ENCODE measurements around the gene FBXO17.

The FBXO17 gene

DNA sequence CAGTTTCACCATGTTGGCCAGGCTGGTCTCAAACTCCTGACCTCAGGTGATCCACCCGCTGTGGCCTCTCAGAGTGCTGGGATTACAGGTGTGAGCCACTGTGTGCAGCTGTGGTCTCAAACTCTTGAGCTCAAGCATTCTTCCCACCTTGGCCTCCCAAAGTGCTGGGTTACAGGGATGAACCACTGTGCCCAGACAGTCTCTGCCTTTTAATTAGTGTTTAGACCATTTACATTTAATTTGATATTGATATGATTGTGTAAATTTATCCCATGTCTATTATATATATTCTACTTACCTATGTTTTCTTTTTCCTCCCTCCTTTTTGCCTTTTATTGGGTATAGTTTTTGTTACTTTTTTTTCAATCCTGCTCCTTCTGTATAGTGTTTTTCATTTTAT is 73.9 kb downstream of the FBXO17 start:
- no peak overlapping the region for H3K27ac ChIP-seq (ENCODE audit: low read length)
- H3K4me3 ChIP-seq (ENCODE audit: low read depth in 1 of 2, low read length in 2 of 2): peak overlapping the region in 1 of 2 experiments; percentile 61; a peak in 1 of 4 replicates
- no peak for TF ChIP-seq EZH2 (IDR thresholded peaks at IDR 0.05; ENCODE audit: borderline replicate concordance, low read depth, low read length, severe bottlenecking)
- no peak for TF ChIP-seq CTCF (IDR thresholded peaks at IDR 0.05; ENCODE audit: borderline replicate concordance, extremely low read depth, low read length, poor library complexity, severe bottlenecking)

DNA sequence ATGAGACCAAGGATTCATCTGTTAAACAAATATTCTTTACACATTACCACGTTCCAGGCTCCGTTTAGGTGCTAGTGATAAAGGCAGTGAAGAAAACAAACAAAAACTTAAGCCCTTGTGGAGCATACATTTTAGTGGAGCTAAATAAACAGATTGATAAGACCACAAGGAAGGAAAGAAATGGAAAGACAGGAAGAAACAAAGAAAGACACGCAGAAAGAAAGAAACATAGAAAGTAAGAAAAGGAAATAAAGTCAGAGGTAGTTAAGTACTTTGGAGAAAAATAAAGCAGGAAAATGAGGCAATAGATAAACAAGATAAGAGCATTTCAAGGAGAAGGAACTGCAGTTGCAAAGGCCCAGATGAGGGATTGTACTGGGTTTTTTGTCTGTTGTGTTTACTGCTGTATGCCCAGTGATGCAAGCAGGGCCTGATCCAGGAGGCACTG is 74.8 kb downstream of the FBXO17 start:
- ATAC-seq (ENCODE audit: insufficient read depth, low read depth) (no peak), DNase-seq (no peak)
- H3K27ac ChIP-seq (ENCODE audit: low read length): peak overlapping the region; percentile 75
- peak overlapping the region; percentile 45 for H2AFZ ChIP-seq (ENCODE audit: low read depth, low read length)
- peaks cover 51% of the 10 kb centered on the region for H3K79me2 ChIP-seq (ENCODE audit: insufficient read depth, low read length)
- H3K9me3 ChIP-seq (ENCODE audit: insufficient read depth, low read length, severe bottlenecking): peaks cover 3% of the 10 kb centered on the region
- H3K9ac ChIP-seq (ENCODE audit: low read depth, low read length): peak overlapping the region; percentile 63
- H3K4me1 ChIP-seq (ENCODE audit: insufficient read depth, low read length): peaks cover 34% of the 10 kb centered on the region
- H3K36me3 ChIP-seq (ENCODE audit: insufficient read depth, low read length): peaks cover 20% of the 10 kb centered on the region
- TF ChIP-seq CTCF (IDR thresholded peaks at IDR 0.05; ENCODE audit: borderline replicate concordance, extremely low read depth, low read length, poor library complexity, severe bottlenecking) (no peak), EZH2 (IDR thresholded peaks at IDR 0.05; ENCODE audit: borderline replicate concordance, low read depth, low read length, severe bottlenecking) (no peak)
- no peaks in the 10 kb centered on the region for H3K27me3 ChIP-seq (ENCODE audit: insufficient read depth, low read length, poor library complexity)
- H3K4me3 ChIP-seq (ENCODE audit: low read depth in 1 of 2, low read length in 2 of 2): peak overlapping the region; percentile 61 to 76
- peak overlapping the region; percentile 93 for H3K4me2 ChIP-seq (ENCODE audit: insufficient read depth, low read length)
- H4K20me1 ChIP-seq (ENCODE audit: insufficient read depth, low read length): peaks cover 6% of the 10 kb centered on the region

More for the DNA sequence above, 73.9 kb downstream of the FBXO17 start:
- Histone ChIP-seq H3K9ac (ENCODE audit: low read depth, low read length) (no peak overlapping the region), H2AFZ (ENCODE audit: low read depth, low read length) (no peak overlapping the region), H4K20me1 (ENCODE audit: insufficient read depth, low read length) (peaks cover 6% of the 10 kb centered on the region), H3K27me3 (ENCODE audit: insufficient read depth, low read length, poor library complexity) (no peaks in the 10 kb centered on the region), H3K4me1 (ENCODE audit: insufficient read depth, low read length) (peaks cover 34% of the 10 kb centered on the region), H3K4me2 (ENCODE audit: insufficient read depth, low read length) (peak overlapping the region; percentile 93), H3K79me2 (ENCODE audit: insufficient read depth, low read length) (peaks cover 50% of the 10 kb centered on the region), H3K36me3 (ENCODE audit: insufficient read depth, low read length) (peaks cover 25% of the 10 kb centered on the region), H3K9me3 (ENCODE audit: insufficient read depth, low read length, severe bottlenecking) (peaks cover 3% of the 10 kb centered on the region)
- ATAC-seq (ENCODE audit: insufficient read depth, low read depth) (no peak), DNase-seq (no peak)

- Histone ChIP-seq H3K4me2 (ENCODE audit: insufficient read depth, low read length) (peak overlapping the region; percentile 93), H3K27me3 (ENCODE audit: insufficient read depth, low read length, poor library complexity) (no peaks in the 10 kb centered on the region), H3K4me1 (ENCODE audit: insufficient read depth, low read length) (peaks cover 34% of the 10 kb centered on the region), H3K9me3 (ENCODE audit: insufficient read depth, low read length, severe bottlenecking) (peaks cover 3% of the 10 kb centered on the region), H4K20me1 (ENCODE audit: insufficient read depth, low read length) (peaks cover 6% of the 10 kb centered on the region), H3K4me3 (ENCODE audit: low read depth in 1 of 2, low read length in 2 of 2) (peak overlapping the region; percentile 61 to 76), H2AFZ (ENCODE audit: low read depth, low read length) (peak overlapping the region; percentile 86), H3K27ac (ENCODE audit: low read length) (peak overlapping the region; percentile 75), H3K36me3 (ENCODE audit: insufficient read depth, low read length) (peaks cover 14% of the 10 kb centered on the region), H3K79me2 (ENCODE audit: insufficient read depth, low read length) (peaks cover 51% of the 10 kb centered on the region), H3K9ac (ENCODE audit: low read depth, low read length) (peak overlapping the region; percentile 63)
- no peak for TF ChIP-seq EZH2 (IDR thresholded peaks at IDR 0.05; ENCODE audit: borderline replicate concordance, low read depth, low read length, severe bottlenecking)
- no peak for TF ChIP-seq CTCF (IDR thresholded peaks at IDR 0.05; ENCODE audit: borderline replicate concordance, extremely low read depth, low read length, poor library complexity, severe bottlenecking)
- ATAC-seq (ENCODE audit: insufficient read depth, low read depth) (no peak), DNase-seq (no peak)
Observed at GRCh38 chr19:38900202-38900629, 75.3 kb downstream of the FBXO17 start.

All from DND-41 (cell line).